COR-L47 (cell line): Measurements from ENCODE around the gene HMCN1.
"Not testable (repeated sequence)": the region's sequence is repeated elsewhere in the genome, so short reads cannot be mapped to it uniquely, and the experiment has no call there.

Experiments used
- DNase-seq: peaks from one replicate; lab custom pipeline; 2025; lab: John Stamatoyannopoulos, UW

The HMCN1 gene

DNA sequence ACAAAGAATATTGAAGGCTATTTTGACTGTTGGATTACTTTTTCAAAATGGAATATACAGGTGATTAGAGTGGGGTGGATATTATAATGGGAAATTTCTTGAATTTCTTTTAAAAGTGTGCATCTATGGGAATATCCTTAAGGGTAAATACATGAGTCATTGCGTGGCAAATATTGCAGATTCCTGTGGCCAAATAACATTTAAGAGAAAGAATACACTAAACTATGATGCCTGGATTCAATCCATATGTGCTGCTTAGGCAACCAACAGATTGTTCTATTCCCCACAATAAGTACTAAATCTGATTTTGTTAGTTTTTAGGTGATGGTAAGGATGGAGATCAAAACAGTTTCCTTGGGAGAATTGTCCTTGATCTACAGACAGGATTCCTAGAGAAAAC is 119.5 kb downstream of the HMCN1 start:
- DNase-seq: no peak

DNA sequence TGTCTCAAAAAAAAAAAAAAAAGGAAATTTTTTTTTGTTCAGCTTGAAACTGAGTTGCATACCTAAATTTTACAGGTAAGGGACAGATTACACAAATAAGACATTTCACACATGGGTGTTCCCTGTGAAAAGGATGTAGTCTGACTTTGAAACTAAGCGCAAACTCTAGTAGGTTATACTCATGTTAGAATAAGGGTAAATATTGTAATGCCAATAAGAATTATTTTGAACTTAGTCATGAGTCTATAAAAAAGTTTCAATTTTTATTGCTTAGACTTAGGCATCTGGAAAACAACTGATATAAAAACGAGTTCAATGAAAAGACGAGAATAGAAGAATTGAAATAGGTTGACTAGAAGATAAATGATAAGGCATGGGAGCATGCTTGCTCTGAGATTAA is 122.3 kb downstream of the HMCN1 start:
- no peak for DNase-seq

DNA sequence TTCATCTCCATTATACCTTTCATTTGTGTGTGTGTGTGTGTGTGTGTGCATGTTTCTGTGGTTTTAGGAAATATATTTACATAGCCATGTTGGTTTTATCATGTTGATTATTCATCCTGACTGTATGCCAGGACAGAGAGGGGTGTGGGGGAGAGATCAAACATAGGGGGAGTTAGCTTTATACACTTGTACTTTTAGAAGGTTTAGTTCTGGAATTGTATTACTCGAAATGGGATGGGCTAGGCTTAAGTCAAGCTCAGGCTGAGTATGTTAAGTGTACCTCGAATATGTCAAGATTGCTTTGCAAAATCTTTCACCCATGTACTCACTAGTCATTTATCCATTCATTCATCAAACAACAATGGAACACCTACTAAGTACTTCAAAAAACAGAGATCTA is 123.3 kb downstream of the HMCN1 start:
- no peak for DNase-seq

DNA sequence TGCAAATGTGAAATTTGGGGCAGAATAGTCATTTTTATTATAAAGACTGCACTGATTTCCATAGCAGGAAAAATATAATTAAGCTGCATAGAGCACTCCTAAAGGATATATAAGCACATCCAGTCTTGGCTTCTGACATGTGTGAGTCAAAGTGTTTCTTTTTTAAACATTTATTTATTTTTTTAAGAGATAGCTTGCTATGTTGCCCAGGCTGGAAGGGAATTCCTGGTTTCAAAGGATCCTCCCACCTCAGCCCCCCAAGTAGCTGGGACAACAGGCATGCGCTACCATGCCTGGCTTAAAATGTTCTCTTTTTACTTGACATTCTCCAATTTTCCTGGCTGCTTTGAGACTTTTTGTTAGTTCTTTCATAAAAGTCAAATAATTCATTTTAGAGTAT is 126.1 kb downstream of the HMCN1 start:
- no peak for DNase-seq

DNA sequence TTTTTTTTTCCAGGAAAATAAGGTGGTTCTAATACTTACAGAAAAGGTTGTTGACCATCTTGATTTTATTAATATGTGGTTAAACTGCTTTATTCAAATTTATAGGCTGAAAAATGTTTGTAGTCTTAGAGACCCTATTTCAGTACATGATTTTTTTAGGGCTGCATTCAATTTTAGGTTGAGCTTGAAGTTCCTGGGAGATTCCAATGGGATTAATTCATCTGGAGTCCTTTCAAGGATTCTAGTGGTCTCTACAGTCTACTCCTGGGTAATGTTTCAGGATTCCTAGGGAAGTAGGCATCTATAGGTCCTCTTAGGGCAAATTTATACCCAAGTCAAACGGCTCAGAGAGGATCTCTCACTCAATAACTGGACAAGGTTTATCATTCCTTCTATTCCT is 126.7 kb downstream of the HMCN1 start:
- DNase-seq: no peak

DNA sequence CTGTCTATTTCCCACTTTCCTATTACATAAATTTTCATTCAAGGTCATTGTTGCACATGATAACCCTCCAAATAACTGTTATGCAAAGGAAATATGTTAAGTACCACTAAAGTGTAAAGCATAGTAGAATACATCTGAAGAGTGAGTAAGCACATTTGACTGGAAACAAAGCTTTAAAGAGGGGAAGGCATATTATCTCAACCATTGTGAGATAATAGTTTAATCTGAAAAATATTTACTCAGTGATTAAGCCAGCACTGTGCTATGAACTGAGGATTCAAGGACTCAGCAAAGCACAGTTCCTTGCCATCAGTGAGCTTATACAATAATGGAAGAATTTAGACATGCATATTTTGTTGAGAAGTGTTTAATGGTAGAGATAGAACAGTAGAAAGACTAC is 127.4 kb downstream of the HMCN1 start:
- DNase-seq: peak; percentile 39

DNA sequence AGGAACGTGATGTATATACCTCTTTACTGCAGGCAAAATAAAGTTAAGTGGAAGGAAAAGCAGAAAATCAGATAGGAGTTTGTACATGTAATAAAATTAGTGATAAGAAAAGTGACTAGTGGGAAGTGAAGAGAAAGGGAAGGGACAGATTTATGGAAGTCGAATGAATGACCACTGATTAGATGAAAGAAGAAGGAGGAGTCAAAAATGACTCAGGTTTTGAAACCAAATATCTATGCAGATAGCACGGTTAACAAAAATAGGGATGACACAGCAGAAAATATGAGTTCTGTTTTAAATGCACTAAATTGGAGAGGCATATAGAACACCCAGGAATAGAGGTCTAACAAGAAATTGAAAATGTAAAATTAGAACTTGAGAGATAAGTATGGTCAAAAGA is 128.0 kb downstream of the HMCN1 start:
- no peak for DNase-seq

DNA sequence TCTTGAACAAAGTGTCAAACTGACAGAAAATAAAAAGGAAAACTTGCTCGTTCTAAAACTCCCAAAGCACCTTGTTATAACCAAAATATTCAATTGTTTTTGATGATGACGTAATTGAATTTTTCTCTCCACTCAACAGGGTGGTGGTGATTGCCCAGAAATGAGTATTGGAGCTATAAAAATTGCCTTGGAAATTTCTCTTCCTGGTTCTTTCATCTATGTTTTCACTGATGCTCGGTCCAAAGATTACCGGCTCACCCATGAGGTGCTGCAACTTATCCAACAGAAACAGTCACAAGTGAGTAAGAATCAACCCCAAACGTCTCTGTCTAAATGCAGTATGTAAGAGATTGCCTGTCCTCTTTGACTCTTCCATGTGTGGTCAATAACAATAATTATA is 130.1 kb downstream of the HMCN1 start:
- DNase-seq: no peak

DNA sequence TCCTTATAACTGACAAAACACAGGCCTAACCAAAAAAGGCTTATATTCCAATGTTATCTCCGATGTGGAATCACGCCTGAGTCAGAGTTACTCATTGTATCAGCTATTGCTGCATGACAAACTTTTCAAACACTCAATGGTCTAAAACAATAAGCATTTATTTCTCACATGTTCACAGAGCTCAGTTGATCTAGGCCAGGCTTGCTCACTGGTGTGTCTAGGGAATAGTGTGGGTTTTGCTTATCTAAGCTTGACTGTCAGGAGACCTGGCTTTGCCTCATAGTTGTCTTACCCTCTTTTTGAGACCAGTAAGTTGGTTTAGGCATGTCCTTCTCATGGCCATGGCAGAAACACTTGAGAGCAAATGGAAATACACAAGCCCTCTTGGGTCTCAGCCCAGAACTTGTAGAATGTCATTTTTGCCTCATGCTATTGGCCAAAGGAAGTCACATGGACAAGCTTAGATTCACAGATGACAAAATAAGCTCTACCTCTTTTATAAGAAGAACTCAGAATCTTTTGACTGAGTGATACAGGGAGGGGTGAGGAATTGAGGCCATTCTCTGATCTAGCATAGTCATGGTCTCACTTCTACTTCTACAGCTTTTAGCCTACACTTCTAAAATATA is 130.8 kb downstream of the HMCN1 start:
- DNase-seq: no peak

DNA sequence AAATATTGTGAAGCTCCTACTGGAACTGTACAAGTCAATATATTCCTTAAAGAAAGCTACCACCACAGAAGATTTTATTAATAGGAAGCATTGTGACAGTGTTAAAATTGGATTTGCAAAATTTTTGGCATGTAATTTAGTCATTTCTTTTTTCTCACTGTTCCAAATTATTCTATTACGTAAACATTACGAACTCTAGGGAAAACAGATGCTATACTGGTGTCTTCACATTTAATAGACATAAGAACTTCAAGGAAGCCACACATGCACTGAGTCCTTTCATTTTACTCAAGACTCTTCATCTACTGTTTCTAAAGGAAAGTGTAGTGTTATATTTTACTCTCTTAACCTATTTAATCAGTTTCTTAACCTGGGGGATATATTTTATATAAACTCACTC is 135.4 kb downstream of the HMCN1 start:
- no peak for DNase-seq

DNA sequence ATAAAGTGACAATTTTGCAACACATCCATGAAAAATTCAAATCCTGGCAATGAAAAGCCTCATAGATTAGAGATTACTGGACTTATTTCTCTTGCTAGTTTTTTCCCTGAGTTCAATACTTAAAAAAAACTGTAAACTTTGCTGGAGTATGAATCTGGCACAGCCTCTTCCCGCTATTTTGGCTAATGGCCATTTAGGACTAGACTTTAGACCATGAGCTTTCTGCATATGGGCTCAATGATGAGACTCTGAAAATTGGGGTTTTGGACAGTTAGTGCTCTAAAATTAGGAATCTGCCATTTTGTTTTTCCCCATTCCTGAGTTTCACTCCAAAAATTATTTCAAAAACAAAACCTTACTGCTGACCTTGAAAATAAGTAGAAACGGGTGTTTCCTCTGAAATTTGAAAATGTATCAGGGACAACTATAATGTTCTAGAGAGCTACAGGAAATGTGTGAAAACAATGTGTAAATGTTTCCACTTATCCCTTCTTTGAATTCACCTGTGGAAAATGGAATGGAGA is 137.5 kb downstream of the HMCN1 start:
- no peak for DNase-seq

DNA sequence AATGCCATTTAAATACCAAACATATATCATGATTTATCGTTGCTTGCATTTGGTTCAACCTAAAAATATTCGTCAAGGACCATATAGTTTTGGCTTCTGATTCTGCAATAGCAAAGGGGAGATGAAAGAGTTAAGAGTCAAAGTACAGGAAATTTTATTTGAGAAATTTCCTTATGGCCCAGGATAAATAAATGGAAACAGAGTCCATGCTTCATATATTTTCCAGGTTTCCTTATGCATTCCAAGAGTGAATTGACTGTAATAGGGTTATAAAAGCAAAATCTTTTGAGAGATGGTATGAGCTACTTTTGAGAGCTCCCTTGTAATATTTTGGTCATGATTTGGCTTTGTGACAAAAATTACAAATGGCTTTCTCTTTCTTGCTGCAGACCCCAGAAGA is 140.1 kb downstream of the HMCN1 start:
- DNase-seq: no peak

DNA sequence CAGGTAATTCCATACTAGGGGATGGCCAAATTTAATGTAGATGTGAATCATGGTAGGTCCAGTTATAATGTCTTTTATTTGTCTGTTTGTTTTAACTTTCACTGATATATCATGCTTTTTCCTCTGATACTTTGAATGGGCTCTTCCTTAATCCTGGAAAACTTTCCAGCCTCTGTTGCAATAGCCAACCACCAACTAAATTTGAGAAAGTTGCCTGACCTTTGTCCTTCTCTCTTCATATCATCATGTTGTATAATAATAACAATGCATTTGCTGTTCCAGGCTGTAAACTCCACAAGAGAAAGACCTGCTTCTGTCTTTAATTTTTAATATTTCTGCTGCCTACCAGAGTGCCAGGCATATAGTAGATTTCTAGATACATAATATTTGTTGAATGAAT is 146.1 kb downstream of the HMCN1 start:
- DNase-seq: no peak

DNA sequence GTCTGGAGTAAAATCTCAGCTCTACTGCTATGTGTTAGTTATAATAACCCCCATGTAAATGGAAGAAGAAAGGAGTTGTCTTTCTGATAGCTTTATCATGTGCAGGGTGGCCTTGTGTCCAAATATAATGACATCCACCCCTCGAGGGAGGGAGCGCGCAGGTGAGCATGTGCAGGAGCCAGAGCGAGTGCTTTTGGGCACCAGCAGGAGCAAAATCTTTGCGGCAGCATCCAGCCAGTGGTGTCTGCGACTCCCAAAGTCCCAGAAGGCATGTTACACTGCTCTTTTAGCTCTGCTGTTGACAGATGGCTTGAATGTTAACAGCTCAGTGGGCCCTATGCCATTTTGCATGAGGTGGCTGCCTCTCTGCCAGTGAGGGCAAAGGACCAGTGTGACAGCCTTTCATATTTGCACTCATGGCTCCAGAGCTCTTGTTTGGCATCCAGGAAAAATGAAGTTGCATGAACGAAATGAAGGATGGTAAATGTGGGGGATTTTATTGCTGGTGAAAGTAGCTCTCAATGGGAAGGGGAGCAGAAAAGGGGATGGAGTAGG is 146.7 kb downstream of the HMCN1 start:
- no peak for DNase-seq

DNA sequence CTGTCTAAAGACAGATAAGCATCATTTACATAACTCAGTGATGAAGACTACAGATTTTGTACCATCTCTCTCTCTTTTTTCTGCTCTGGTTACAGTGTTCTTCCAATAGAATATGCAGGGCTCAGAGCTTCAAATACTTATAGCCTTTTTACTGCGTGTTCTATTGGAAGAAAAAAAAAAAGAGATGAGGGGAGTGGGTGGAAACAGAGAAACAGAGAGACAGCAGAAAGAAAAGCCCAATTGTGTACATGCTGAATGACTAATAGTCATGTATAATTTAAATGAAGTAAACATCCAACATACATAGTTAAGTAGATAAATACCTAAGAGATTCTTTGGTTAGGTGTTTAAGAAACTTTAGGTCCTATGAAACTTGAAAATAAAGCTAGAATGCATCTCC is 151.9 kb downstream of the HMCN1 start:
- DNase-seq: no peak

DNA sequence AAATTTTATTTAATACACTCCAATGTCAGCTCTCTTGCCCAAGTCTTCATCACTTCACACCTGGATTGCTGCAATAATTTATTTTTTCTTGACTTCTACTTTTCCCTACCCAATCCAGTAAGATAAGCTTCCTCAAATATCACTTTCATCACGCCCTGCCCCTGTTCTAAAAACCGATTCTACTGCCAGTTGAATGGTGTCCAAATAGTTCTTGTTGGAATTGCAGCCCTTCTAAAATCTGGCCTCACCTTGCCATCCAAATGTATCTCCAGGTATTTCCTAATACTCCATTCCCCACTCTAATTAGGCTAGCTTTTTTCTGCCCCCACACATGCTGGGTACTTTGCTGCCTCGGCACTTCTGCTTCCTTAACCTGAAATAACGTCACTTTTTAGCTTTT is 152.5 kb downstream of the HMCN1 start:
- DNase-seq: no peak

DNA sequence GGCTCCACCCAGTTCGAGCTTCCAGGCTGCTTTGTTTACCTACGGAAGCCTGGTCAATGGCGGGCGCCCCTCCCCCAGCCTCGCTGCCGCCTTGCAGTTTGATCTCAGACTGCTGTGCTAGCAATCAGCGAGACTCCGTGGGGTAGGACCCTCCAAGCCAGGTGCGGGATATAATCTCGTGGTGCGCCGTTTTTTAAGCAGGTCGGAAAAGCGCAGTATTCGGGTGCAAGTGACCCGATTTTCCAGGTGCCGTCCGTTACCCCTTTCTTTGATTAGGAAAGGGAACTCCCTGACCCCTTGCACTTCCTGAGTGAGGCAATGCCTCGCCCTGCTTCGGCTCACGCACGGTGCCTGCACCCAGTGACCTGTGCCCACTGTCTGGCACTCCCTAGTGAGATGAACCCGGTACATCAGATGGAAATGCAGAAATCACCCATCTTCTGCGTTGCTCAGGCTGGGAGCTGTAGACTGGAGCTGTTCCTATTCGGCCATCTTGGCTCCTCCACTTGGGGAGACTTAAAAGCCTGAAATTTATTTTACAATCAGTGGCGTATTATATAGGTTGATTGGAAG is 158.7 kb downstream of the HMCN1 start:
- not testable (repeated sequence) for DNase-seq

DNA sequence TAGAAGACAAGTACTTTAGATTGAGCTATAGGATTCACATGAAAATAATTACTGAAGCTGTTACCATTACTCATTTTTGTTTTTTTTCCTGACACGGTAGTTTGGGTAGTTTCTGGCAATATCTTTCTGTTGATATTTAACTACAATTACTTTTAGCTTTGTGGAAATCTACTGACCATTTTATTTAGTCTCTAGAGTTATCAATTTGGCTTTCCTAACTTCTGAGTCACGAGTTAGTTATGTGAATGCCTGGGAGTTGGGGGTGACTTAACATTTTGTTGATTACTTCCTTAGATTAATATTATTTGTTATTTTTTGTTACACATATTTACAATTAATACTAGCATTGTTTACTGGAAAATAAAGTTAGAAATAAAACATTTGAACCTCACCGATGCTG is 160.6 kb downstream of the HMCN1 start:
- no peak for DNase-seq

DNA sequence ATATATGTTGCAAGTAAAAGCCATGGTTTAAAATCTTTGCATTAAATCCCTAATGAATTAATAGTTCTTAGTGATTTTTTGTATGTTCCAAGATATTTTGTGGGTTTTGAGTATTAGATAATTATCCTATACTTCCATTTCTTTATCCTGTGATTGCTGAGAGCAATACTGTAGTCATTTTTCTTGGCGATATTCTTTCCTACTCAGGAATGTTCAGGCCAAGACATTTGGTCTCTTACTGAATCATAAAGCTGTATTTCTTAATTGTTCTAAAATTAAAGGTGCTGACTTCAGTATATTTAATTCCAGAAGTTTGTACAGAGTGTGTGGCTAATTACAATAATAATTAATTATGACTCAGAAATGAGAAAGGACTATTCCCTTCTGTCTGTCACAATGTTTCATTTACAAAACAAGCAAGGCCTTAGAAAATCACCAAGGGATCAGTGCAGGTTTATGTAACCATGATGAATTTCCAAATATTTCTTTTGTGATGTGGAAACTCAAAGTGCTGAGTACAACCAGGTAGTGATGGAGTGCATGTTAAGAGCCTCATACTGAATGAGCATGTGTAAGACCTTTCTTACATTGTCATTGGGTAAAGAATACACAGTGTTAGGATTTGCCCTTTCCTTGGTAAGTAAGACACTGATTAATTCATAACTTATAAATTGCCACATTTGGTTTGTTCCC is 161.2 kb downstream of the HMCN1 start:
- no peak for DNase-seq

DNA sequence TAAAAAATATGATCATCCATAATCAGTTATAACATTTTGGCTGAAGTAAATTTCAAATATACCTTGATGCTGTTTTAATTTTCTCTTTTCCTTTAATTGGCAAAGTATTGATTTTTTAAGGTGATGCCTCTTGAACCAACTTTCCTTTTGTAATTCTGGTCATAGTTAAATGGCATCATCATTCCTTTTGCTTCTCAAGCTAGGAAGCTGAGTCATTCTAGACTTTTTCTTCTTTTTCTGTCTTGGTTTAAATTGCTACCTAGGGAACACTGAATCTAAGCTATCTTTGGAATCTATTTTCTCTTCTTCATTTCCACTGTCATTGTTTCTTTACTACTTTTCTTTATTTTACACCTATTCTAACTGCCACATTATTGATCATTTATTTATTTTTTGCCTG is 162.7 kb downstream of the HMCN1 start:
- no peak for DNase-seq

DNA sequence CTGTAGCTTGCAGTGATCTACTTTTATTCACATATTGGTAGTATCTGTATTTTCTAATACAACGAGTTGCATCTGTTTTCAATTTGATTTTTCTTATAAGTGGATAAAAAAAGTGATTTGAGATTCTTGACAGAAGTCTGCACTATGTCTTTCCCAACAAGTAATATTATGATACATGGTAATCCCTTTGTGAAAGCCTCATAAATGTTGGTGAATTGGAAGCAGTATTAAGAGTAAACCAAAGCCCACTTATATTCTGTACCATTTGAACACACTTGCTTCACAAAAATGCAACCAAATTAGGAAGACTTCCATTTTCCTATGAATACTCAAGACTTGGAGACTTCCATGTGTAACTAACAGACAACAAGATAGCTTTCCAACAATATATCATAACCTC is 172.0 kb downstream of the HMCN1 start:
- DNase-seq: no peak

DNA sequence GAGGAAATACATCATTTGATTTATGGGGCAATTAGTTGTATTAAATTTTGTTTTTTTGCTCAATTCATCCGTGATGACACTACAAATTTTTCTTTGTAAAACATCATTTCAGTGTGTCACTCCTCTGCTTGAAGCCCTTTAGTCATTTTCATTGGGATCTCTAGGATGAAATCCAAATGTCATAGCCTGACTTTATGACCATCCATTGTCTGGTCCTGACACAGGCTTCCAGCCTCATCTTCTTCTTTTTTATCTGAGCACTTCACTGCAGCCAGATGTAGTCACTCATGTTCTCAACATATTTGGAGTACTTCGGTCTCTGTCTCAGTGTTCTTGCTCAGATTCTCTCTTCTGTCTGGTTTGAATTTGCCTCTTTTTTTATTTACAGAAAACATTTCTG is 173.1 kb downstream of the HMCN1 start:
- no peak for DNase-seq

DNA sequence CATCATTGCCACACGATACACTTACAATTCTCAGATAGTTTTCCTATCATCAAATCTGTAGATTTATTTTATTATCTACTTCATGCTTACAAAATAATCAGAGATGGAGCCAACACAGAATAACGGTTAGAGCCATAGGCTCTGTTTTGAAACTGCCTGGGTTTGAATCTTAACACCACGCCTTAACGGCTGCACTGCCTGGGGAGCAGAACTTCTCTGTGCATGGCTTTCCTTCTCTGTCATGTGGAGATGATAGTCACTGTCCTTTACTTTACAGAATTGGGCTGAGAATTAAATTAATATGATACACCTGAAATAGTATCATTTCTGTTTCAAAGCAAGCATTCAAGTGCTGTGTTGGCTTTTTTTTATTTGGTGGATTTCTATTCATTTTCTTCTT is 177.8 kb downstream of the HMCN1 start:
- DNase-seq: no peak
